ENCODE results near the gene IZUMO1R.
"Not testable (repeated sequence)": the region's sequence is repeated elsewhere in the genome, so short reads cannot be mapped to it uniquely, and the experiment has no call there.

Gene IZUMO1R

DNA sequence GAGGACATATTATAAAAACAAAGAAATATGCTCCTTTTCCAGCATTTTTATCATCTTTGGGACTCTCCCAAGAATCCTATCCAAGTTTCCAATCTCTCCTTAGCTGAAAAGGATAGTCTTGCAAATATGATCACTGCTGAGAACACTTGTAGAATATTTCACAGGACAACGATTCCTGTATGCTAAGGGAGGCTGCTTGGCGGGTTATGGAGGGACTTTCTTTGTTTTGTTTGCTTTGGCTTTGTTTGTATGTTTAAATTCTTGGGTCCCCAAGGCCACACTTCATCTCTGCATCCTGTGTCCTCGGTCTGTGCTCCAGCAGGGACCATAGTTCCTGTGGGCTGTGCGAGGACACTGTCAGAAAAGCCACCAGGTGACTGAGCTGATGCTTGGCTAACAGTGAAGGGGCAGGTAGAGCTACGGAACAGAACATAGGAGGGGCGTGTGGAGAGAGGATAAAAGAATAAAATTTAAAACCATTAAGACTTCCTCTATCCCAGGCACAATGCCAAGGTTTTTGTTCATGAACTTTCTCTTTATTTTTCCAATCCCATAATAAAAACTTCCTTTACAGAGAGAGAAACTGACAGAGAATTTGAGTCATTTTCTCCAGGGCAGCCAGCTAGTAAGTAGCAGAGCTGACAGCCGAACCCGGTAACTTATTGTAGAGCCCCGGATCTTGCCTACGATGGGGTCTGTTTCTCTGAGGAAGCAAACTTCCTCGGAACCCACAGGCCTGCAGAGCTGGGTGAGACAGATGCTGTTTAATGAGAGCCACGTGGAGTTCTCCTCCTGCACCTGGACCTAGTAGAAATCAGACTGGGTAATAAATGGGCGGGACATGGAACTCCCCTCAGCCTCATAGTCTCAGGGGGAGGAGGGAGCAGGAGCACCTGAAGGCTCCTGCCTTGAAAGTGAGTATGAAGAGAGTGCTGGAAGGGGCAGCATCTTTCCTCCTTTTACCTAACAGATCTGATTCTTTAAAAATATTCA, at the start of gene IZUMO1R:
Gene IZUMO1R, plus strand, starts transcription at position 615 of the 993 bp plus-strand sequence. CDS start 1,057 bp downstream, outside the sequence.
- DNase-seq (ENCODE audit: low spot score): no peak

DNA sequence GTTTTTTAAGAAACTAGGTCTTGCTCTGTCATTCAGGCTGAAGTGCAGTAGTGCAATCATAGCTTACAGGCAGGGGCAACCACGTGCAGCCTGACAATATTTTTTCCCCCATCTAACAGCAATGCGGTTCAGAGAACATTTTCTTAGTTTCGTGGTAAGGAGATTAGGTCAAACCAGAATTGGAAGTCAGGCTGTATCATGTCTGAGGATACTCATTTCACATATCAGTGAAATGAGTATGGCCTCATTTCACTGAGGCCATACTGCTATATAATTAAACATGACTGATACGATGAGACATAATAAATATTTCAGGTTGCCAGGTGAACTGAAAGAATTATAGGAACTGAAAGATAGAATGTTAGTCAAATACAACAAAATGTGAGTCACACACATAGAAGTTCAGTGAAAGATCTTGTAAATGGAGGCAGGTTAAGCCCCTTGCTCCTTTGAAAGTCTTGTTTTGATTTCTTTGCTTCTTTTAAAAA, 32.5 kb upstream of the IZUMO1R start:
- no peak for DNase-seq (ENCODE audit: low spot score)

DNA sequence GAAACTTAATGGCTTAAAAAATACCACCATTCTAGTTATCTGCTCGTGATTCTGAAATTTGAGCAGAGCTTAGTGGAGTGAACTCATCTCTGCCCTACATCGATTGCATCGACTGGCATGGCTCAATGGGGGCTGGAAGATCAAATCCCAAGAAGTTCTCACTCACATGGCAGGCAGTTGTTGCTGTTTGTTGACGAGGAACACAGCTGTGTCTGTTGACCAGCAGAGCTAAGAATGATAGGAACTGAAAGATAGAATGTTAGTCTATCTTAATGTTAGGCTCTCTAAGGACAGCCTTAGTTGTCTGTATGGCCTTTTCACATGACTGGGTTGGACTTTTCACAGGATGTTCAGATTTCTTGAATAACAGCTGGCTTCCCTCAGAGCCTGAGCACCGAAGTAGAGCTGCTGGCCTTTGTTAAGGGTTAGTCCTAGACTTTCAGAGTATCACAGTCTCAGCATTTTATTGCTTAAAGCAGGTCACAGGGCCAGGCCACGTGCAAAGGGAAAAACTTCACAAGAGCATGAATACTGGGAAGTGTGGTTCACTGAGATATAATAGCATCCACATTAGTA, 31.6 kb upstream of the IZUMO1R start:
- DNase-seq (ENCODE audit: low spot score): no peak

DNA sequence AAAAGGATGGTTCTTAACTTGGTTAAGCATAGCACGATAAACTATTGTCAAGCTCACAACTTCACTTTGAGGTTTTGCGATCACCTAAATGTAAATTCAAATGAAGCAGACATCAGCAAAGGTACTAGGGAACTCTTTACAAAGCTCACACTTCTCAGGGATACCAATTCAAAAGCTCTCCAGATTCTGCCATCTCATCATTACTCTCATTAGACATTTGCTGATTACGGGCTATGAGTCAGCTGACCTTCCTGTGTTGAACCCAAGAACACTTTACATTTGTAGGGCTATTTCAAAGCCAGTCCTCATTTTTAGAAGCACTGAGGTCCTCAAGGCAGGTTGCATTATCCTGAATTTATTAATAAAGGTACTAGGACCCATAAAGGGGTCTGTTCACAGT, 28.4 kb upstream of the IZUMO1R start:
- DNase-seq (ENCODE audit: low spot score): no peak

DNA sequence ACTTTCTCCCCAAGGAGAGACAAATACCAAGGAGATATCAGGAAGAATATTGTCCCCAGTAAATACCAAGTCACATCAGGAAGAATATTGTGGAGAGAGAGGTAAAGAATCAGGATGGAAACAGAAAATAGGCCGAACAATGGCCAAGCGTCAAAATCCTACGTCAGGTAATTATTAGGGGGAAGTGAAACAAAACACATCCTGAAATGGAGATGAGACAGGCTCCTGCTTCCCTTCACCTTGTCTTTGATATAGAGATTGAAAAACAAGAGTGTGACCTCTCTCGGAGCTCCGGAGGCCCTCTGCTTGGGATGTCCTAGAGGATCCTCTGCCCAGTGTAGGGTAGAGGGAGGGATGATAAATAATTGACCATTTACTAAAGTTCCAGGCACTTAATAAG, 27.4 kb upstream of the IZUMO1R start:
- DNase-seq (ENCODE audit: low spot score): no peak

DNA sequence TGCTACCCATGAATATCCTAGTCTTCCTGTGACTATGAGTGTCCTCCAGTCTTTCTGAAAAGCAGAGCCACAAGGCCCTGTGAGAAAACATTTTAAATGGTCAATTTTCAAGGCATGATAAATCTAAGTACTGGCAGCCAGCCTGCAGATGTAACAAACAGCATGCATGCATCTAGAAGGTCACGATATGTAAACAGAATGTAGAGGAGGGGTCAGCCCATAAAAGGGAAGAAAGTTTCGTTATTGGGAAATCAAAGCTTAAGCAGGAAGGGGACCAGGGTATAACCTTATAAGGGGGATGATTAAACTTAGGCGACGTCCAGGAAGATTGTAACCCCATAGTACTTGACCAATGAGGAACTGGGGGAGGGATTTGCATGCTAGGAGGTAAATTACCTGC, 26.2 kb upstream of the IZUMO1R start:
- DNase-seq (ENCODE audit: low spot score): not testable (repeated sequence)

DNA sequence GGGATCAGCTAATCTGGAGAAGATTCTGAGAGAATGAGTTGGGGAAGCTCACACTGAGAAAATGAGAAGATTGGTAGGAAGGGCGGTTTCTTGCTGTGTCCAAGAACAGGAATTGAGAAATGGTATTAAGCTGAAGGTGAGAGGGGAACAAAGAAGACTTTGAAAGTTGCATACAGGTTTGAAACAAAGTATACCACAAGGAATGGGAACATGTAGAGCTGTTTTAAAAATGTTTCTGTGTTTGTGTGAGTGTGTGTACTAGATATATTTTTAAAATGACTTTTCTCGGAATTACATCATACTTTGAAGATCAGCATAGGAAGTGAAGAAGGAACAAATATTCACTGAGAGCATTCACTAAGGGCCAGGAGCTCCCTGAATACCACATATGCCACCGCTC, 24.4 kb upstream of the IZUMO1R start:
- DNase-seq (ENCODE audit: low spot score): no peak

DNA sequence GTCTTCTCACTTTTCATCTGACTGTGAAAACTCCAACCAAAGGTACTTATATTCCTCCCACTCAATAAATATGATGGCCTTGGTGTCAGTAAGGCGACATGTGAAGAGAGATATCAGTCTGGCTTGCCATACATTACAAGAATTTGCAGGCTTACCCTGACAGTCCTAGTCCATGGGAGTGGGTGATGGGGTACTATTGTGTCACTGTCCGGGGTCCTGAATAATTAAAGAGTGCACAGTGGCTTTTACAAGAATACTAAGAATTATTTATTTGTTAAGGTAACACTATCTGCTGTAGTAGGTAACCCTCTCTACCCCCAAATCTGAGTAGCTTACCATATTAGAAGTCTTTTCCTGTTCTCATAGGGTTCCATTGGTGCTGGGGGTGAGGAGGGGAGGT, 23.1 kb upstream of the IZUMO1R start:
- DNase-seq (ENCODE audit: low spot score): no peak

DNA sequence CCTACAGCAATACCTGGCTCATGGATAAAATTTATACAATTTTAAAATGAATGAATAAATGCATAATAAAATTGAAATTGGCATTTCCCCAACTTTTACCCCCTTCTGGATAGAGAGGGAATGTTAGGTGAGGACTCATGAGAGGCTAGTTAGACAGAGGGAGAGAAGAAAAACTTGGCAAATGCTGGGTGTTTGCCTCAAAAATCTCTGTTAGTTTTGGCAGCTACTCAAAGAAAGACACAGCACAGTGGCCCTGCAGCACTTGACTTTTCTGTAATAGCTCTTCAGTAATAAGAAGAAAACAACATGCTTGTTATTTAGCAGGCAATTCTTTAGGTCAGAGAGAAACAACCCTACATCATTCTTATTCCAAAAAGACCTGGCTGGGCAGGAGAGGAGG, 20.7 kb upstream of the IZUMO1R start:
- DNase-seq (ENCODE audit: low spot score): no peak

DNA sequence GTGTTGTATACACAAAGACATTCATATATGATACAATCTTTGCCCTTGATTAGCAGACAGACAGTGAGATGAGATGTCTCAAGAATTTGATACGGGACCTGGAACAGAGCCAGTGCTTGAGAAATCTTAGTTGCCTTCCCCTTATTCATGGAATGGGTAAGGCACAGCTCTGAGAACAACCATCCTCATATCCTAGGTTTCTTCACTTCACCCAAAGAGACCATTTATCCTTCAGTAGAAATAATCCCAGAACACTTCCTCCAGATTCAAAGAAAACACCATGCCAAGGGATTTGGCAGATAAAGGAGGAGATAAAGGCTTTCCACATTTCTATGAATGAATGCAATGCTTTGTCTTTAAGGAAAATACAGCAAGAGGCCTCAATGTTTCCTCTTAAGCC, 8.8 kb upstream of the IZUMO1R start:
- no peak for DNase-seq (ENCODE audit: low spot score)

DNA sequence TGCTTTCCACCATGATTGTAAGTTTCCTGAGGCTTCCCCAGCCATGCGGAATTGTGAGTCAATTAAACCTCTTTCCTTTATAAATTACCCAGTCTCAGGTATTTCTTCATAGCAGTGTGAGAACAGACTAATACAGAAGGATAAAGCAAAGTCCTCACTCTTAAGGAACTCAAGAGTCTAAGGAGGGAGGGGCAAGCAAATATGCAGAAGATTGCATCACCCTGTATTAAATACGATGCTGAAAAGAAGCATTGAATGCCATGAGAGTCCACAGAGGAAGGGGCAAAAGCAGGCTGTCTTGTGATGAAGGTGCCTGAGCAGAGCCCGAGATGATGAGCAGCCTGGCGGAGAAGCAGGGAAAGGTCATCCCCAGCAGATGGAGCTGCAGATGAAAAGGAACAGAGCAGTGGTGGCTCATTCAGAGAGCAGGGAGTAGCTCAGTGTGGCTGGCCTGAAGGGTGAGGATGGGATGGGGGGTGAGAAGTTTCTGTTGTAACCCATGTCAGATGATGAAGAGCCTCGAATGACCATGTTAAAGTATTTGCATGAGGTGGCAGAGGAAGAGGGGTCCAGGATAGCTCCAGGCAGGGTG, 6.3 kb upstream of the IZUMO1R start:
- DNase-seq (ENCODE audit: low spot score): no peak

DNA sequence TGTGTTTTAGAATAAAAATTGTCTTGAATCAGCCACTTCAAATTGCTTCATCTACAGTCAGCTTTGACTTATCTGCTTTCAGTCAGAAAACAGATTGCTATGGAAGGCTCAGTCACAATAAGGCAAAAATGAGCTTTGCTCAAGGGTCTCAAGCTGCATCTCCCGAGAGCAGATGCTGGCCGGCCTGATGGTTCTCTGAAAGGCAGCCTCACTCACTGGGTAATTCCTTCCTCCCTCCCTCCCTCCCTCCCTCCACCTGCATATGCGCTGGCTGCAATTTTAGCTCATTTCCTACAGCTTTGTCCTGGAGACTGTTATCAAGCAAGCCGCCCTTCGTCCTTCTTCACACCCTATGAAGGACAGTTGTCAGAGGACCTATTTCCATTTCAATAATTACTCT, 1.6 kb upstream of the IZUMO1R start:
- no peak for DNase-seq (ENCODE audit: low spot score)

DNA sequence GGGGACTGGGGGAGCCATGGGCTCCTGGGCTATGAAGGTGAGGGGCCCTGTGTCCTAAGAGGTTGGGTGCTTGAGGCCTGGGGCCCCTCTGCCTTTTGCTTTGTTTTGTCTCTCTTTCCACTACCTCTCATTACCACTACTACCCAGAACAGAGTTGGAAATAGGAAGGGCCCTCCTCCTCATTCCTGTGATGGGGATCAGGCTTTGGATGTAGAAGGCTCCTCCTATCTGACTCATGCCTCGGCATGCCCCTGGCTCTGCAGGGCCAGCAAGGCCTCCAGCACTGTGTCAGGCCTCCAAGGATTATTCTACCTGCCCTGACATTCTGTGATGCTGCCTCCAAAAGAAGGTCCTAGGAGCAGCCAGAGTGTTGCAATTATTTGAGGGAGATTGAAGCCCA, 766 bp downstream of the IZUMO1R start:
- no peak for DNase-seq (ENCODE audit: low spot score)

DNA sequence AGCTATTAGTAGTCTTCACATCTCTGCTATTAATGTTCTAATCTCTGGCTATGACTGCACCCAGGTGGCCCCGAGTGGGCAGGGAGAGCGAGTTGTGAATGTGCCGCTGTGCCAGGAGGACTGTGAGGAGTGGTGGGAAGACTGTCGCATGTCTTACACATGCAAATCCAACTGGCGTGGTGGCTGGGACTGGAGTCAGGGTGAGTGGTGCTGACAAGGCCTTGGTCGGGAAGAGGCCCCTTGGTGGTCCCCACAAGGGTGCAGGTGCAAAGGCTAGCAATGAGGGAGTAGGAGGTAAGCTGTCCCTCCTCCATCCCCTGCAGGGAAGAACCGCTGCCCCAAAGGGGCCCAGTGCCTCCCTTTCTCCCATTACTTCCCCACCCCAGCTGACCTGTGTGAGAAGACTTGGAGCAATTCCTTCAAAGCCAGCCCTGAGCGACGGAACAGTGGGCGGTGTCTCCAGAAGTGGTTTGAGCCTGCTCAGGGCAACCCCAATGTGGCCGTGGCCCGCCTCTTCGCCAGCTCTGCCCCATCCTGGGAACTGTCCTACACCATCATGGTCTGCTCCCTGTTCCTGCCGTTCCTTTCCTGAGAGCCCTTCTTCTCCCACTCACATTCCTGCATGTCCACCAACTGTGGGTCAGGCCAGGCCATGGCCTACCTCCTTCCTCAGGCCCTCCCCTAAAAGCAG, 2.9 kb downstream of the IZUMO1R start:
- no peak for DNase-seq (ENCODE audit: low spot score)

DNA sequence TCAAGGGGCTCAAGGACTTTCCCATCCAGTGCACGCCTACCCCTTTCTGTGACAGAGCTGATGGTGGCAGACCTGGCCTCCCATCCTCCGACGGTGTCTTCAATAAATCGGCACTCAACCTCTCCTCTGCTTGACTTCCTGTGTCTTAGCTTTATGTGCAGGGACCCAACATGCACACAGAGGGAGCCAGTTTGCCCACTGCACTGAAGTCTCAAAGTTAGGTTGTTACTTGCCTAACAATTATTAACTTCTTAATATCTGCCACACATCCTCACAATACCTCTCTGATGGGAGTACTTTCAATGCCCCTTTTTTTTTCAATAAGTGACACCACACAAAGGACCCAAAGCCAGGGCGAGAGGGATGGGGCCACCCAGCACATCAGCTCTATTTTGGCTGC, 3.6 kb downstream of the IZUMO1R start:
- no peak for DNase-seq (ENCODE audit: low spot score)

DNA sequence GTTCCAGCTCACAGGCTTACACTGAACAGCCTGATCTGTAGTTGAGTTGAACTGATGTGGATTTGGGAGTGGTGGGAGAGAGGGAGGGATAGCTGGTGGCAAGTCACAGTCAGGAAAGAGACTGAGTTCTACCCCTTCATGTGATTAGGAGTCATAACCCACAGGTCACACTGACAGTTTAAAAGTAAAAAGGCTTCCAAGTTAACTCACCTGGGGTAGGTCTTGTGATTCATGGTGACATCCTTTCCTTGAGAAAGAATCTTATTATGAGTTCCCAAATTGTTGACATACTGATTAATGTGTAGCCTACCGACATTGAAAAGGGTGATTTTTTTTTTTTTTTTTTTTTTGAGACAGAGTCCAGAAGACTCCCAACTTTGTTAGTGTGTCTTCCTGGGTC, 5.4 kb downstream of the IZUMO1R start:
- DNase-seq (ENCODE audit: low spot score): no peak

DNA sequence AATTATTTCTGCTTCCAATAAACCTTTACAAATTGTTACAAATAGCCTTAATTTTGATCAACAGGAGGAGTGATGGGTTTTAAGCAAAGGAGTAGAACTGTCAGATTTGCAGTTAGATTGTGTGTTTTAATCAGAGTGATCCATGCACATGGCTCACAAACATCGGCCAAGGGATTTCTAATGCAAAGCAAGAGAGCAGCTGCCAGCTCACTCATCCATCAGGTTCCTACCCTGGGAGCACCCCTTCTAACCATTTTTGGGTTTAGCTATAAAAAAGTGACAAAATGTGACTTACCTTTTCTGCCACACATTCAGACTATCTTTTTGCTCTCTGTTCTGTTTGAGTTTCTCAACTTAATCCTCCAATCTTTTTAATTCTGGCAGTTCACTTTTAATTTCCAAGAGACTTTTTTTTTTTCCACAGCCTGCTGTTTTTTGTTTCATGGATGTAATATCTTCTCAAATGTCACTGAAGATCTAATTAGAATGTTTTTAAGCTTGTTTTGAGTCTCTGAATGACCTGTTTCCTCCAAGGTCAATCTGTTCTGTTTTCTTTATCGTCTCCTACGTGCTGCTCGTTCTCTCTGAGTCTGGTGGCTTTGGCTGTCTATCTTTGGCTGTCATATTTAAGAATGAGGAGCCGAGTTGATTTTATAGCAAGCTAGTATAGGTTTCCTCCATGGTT, 6.0 kb downstream of the IZUMO1R start:
- DNase-seq (ENCODE audit: low spot score): no peak

DNA sequence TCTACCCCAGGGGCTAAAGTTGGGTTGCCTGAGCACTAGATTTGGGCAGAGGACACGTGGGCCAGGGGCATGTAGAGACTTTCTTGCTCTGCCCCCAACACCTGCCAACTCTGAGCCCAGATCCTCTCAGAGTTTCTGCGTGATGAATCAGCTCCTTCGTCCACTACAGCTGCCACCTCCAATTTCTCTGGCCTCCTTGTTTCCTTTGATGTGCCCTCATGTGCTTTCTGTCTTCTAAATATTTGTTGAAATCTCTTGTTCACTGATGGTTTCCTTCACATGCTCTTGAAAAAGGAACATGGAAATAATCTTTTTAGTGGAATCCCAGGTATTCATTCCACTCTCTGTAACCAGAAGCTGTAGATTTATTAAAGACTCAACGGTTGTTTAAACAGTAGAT, 8.0 kb downstream of the IZUMO1R start:
- no peak for DNase-seq (ENCODE audit: low spot score)

DNA sequence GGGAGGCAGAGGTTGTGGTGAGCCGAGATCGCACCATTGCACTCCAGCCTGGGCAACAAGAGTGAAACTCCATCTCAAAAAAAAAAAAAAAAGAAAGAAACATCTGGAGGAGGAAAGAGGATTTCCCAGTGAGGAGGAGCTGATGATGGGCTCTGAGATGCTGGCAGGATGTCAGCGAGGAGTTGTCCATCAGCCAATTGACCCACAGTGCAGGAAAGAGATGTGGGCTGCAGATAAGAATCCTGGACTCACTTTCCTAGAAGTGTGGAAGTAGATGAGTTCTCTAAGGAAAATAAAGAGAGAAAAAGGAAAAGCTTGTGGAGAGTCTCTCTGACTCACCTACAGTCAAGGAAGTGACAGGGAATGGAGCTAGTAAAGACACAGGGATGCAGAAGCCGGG, 9.7 kb downstream of the IZUMO1R start:
- DNase-seq (ENCODE audit: low spot score): no peak

DNA sequence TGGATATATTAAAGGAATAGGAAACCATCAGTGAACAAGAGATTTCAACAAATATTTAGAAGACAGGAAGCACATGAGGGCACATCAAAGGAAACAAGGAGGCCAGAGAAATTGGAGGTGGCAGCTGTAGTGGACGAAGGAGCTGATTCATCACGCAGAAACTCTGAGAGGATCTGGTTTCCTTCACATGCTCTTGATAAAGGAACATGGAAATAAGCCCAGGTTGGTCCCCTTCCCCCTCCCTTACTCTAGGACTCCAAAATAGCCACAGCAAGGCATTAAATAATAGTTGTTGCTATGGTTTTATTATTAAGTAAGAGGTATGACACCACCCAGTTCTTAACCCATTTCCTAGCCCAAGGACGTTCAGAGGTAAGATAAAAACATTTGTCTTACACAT, 11.3 kb downstream of the IZUMO1R start:
- DNase-seq (ENCODE audit: low spot score): no peak

DNA sequence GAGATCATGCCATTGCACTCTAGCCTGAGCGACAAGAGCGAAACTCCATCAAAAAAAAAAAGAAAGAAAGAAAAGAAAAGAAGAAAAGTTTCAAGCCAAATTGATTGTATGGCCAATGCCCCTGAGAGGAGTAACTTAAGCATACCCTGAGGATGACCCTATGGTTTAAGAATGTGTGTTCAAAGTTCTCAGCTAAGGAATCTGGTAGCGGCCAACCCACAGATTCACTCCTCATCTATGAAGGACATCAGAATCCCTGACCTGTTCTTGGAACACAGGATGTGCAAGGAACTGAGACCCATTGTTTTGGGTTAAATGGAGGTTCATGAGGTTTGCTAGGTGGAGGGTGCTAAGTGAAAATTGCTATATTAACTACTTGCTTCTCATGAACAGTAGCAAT, 18.1 kb downstream of the IZUMO1R start:
- DNase-seq (ENCODE audit: low spot score): no peak

DNA sequence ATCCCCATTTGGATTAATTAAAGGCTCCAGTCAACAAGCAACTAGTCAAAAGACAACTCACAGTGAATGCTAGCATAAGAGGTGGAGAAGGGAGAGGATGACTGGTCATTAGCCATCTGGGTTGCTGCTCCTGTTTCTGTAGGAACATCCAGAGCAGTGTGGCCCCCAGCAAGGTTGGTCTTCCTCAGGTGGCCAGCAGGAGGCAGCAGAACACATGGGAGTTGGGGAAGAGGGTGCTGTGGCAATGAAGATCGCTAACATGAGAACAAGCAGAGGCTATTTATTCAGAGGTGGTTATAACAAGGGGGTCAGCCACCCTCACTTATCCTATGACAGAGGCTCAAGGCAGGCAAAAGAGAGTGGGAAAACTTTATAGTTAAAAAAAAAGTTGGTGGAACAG, 21.3 kb downstream of the IZUMO1R start:
- peak; percentile 48 for DNase-seq (ENCODE audit: low spot score)
